HG03457 (cell line): ENCODE data around the gene ZBTB2.
A peak's percentile ranks its signal among the peaks of the same experiment; 100 is the strongest.

Experiments
- ATAC-seq: cut with Tn5 transposase; IDR thresholded peaks from one replicate; pipeline ENCODE4 v1.9.1; 2021; ENCODE audit warnings: moderate number of reproducible peaks; ENCODE audit not compliant: unreplicated experiment

The ZBTB2 gene

GRCh38 chr6:151391471-151392413 is at the start of gene ZBTB2:
Gene ZBTB2, minus strand, starts transcription at chr6:151391559. Its CDS starts 17,922 bp downstream, at chr6:151373637.
- peak; percentile 12 for ATAC-seq

GRCh38 chr6:151440930-151441329 is 49.6 kb upstream of the ZBTB2 start:
- no peak for ATAC-seq

GRCh38 chr6:151440498-151440897 is 49.1 kb upstream of the ZBTB2 start:
- no peak for ATAC-seq

GRCh38 chr6:151437401-151437800 is 46.0 kb upstream of the ZBTB2 start:
- ATAC-seq: no peak

- ATAC-seq: no peak
Observed at GRCh38 chr6:151436802-151437201, 45.4 kb upstream of the ZBTB2 start.

- no peak for ATAC-seq
Observed at GRCh38 chr6:151436300-151436699, 44.9 kb upstream of the ZBTB2 start.

GRCh38 chr6:151434369-151434768 is 43.0 kb upstream of the ZBTB2 start:
- no peak for ATAC-seq

- ATAC-seq: no peak
Observed at GRCh38 chr6:151432651-151433050, 41.3 kb upstream of the ZBTB2 start.

- ATAC-seq: no peak
Observed at GRCh38 chr6:151431337-151431736, 40.0 kb upstream of the ZBTB2 start.

GRCh38 chr6:151430886-151431285 is 39.5 kb upstream of the ZBTB2 start:
- ATAC-seq: no peak

- no peak for ATAC-seq
Observed at GRCh38 chr6:151428093-151428735, 36.9 kb upstream of the ZBTB2 start.

- no peak for ATAC-seq
Observed at GRCh38 chr6:151425561-151425960, 34.2 kb upstream of the ZBTB2 start.

GRCh38 chr6:151422981-151423380 is 31.6 kb upstream of the ZBTB2 start:
- no peak for ATAC-seq

- ATAC-seq: no peak
Observed at GRCh38 chr6:151417477-151417876, 26.1 kb upstream of the ZBTB2 start.

- ATAC-seq: no peak
Observed at GRCh38 chr6:151414641-151415260, 23.4 kb upstream of the ZBTB2 start.

GRCh38 chr6:151413372-151414145 is 22.2 kb upstream of the ZBTB2 start:
- ATAC-seq: no peak

- no peak for ATAC-seq
Observed at GRCh38 chr6:151412909-151413308, 21.6 kb upstream of the ZBTB2 start.

GRCh38 chr6:151409679-151410078 is 18.3 kb upstream of the ZBTB2 start:
- no peak for ATAC-seq

- ATAC-seq: no peak
Observed at GRCh38 chr6:151409260-151409659, 17.9 kb upstream of the ZBTB2 start.

- ATAC-seq: no peak
Observed at GRCh38 chr6:151408858-151409257, 17.5 kb upstream of the ZBTB2 start.

- no peak for ATAC-seq
Observed at GRCh38 chr6:151403919-151404308, 12.6 kb upstream of the ZBTB2 start.
